GM12891 (cell line): ENCODE measurements around the gene ADAP1. TPM values are rescaled to one million over a fixed set of nuclear protein-coding genes. Genes with fewer than 3 reads are reported as not detected.
"Not testable (repeated sequence)": the region's sequence is repeated elsewhere in the genome, so short reads cannot be mapped to it uniquely, and the experiment has no call there.

ENCODE experiments used
- DNase-seq: peaks from one replicate; pipeline ENCODE4 v3.0.0; 2011; ENCODE audit warnings: low spot score; ENCODE audit not compliant: insufficient read length
- FAIRE-seq: peaks from 2 replicates; lab custom pipeline; 2011; peaks lifted over from hg19 to GRCh38; lab: Jason Lieb, UNC
- PAX5 ChIP-seq: IDR thresholded peaks from 2 replicates; pipeline ENCODE4 v1.6.1; 2011; ENCODE audit warnings: low read length, moderate library complexity, mild to moderate bottlenecking; ENCODE audit not compliant: insufficient read depth, severe bottlenecking
- POLR2A ChIP-seq: IDR thresholded peaks from 2 replicates; pipeline ENCODE4 v1.6.1; 2011; ENCODE audit warnings: low read depth, low read length, control low read depth
- POLR2AphosphoS5 ChIP-seq: IDR thresholded peaks from 2 replicates; pipeline ENCODE4 v1.6.1; 2011; ENCODE audit warnings: low read depth, low read length, control low read depth
- POU2F2 ChIP-seq: IDR thresholded peaks from 2 replicates; pipeline ENCODE4 v1.6.1; 2011; ENCODE audit warnings: low read depth, mild to moderate bottlenecking, control low read depth, low read length, moderate library complexity
- SPI1 ChIP-seq: IDR thresholded peaks from 2 replicates; pipeline ENCODE4 v1.6.1; 2011; ENCODE audit warnings: low read depth, low read length, control low read depth
- TAF1 ChIP-seq: IDR thresholded peaks from 2 replicates; pipeline ENCODE4 v1.6.1; 2011; ENCODE audit warnings: low read depth, low read length, control low read depth
- polyA plus RNA-seq: library from polyadenylated mRNA; unstranded; fragments of >200 nt; gene quantifications from one replicate; pipeline ENCODE4 v1.2.1, GENCODE V29; 2012; ENCODE audit warnings: low read depth, missing spikeins, inconsistent platforms; ENCODE audit not compliant: missing spikeins

The ADAP1 gene, protein sequence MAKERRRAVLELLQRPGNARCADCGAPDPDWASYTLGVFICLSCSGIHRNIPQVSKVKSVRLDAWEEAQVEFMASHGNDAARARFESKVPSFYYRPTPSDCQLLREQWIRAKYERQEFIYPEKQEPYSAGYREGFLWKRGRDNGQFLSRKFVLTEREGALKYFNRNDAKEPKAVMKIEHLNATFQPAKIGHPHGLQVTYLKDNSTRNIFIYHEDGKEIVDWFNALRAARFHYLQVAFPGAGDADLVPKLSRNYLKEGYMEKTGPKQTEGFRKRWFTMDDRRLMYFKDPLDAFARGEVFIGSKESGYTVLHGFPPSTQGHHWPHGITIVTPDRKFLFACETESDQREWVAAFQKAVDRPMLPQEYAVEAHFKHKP
- polyA plus RNA-seq, result 8.1 TPM

DNA sequence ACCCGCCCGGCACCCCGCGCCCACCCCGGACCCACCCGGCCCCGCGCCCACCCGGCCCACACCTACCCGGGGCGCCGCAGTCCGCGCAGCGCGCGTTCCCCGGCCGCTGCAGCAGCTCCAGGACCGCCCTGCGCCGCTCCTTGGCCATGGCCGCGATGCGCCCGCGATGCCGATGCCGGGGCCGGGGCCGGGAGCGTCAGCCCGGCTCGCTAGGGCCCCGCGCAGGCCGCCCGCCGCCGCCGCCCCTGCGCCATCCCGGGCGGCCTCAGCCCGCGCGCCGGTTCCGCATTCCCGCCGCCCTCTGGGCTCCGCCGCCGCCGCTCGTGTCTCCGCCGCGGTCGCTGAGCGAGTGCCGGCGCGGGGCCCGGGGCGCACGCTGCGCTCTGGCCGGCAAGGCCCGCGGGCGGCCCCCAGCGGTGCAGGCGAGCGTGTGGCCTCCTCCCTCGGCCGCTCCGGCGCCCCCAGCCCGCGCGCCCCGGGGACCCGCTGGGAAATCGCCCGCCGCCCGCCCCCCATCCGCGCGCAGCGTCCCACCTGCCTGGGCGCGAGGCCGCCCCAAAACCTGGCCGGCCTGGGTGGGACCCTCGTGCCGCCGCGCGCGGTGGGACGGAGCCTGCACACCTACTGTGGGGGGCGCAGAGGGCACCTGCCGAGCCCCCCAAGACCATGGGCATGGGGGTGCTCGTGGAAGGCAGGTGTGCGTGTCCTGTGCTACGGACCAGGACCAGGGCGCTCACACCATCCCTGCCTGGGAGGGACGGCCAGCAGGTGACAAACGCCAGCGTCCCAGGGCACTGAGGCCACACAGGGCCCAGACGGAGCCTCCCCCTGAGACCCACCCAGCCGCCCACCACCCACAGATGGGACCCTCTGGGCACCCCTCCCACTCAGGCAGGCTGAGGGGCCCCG is at the start of gene ADAP1:
TSS of gene ADAP1 (minus strand) at position 351 of the 909 bp plus-strand sequence. CDS start at position 148, 203 bp downstream.
- TF ChIP-seq PAX5 (no peak), POLR2AphosphoS5 (no peak), SPI1 (no peak), POLR2A (no peak), POU2F2 (no peak), TAF1 (no peak)
- peak; percentile 82 for FAIRE-seq

DNA sequence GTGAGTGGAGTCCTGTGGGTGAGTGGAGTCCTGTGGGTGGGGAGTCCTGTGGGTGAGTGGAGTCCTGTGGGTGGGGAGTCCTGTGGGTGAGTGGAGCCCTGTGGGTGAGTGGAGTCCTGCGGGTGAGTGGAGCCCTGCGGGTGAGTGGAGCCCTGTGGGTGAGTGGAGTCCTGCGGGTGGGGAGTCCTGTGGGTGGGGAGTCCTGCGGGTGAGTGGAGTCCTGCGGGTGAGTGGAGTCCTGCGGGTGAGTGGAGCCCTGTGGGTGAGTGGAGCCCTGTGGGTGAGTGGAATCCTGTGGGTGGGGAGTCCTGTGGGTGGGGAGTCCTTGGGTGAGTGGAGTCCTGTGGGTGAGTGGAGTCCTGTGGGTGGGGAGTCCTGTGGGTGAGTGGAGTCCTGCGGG is 48.0 kb upstream of the ADAP1 start:
- not testable (repeated sequence) for DNase-seq, FAIRE-seq

More for the DNA sequence above, at the start of gene ADAP1:
- peak; percentile 75 for DNase-seq

DNA sequence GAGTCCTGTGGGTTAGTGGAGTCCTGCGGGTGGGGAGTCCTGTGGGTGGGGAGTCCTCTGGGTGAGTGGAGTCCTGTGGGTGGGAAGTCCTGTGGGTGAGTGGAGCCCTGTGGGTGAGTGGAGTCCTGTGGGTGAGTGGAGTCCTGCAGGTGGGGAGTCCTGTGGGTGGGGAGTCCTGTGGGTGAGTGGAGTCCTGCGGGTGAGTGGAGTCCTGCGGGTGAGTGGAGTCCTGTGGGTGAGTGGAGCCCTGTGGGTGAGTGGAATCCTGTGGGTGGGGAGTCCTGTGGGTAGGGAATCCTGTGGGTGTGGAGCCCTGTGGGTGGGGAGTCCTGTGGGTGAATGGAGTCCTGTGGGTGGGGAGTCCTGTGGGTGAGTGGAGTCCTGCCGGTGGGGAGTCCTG is 47.5 kb upstream of the ADAP1 start:
- FAIRE-seq, result not testable (repeated sequence)

DNA sequence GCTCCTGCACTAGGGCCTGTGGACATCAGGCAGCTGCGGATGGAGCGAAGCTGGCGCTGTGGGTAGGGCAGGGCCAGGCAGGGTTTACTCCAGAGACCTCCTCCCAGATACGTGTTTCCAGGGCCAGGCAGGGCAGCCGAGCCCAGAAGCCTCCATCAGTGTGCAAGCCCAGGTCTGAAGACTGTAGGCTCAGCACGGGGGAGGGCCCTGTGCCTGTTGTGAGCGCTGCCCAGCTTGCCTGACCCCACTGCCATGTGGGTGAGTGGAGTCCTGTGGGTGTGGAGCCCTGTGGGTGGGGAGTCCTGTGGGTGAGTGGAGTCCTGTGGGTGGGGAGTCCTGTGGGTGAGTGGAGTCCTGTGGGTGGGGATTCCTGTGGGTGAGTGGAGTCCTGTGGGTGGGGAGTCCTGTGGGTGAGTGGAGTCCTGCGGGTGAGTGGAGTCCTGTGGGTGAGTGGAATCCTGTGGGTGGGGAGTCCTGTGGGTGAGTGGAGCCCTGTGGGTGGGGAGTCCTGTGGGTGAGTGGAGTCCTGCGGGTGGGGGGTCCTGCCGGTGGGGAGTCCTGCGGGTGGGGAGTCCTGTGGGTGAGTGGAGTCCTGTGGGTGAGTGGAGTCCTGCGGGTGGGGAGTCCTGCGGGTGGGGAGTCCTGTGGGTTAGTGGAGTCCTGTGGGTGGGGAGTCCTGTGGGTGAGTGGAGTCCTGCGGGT is 46.7 kb upstream of the ADAP1 start:
- not testable (repeated sequence) for FAIRE-seq, DNase-seq

More for the DNA sequence above, 47.5 kb upstream of the ADAP1 start:
- not testable (repeated sequence) for DNase-seq

DNA sequence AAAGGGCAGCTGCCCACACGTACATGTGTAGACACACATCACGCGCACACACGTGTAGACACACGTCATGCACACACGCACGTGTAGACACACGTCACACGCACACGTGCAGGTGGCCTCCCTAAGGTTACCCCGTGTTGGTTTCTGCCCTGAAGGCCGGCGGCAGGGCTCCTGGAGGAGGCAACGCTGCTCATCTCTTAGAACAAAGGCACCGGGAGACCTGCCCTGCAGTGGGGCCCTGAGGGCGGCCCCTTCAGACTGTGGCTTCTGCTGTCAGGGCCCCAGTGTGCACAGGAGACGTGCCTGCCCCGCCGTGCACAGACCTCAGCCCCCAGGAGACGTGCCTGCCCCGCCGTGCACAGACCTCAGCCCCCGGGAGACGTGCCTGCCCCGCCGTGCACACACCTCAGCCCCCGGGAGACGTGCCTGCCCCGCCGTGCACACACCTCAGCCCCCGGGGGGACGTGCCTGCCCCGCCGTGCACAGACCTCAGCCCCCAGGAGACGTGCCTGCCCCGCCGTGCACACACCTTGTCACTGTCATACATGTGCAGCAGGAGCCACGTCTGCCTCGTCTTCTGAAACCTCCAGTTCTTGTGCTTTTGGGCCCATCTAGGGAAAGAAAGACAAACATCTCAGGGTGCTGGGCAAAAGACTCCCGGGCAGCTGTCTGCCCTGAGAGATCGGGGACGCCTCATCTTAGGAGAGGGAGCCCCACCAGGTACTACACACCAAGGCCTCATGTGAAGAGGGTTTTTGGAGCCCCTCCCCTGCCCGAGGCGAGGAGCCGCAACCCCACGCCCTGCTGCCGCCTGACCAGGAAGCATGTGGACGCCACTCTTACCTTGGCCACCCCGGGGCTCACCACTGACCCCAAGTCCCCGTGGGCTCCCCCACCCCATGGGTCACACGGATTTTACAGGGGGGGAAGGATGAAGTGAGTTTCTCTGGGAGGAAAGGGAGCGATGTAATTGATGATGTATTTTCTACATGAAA is 45.8 kb upstream of the ADAP1 start:
- DNase-seq, result no peak
- TF ChIP-seq TAF1 (no peak), POLR2A (no peak)
- FAIRE-seq, result peak; percentile 84

DNA sequence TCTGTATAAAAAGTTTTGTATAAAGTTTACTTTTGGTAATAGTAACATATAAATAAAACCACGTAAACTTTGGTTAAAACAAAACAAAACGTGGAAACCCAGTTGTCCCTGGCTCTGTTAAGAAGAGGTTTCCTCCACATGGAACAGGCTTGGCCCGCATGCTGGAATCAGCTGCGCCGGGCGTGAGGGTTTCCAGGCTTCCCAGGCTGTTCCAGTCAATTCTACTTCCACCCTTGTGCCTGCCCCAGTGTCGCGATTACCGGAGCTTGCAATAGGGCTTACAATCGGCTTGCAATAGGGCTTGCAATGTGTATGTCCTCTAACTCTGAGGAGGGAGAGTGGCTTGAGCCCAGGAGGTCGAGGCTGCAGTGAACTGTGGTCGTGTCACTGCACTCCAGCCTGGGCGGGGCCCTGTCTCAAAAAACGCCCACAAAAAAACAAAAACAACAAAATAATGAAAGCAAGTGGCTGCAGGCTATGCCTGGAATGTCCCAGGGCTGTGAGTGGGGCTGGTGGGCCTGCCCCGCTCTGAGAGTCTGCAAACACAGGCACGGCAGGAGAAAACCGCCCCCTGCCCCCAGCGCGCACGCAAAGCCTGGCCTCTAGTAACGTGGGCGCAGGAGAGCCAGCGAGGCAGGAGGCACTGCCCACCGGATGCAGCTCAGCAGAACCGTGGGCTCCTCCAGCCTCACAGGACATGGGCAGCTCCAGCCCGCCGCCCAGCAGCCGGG is 44.8 kb upstream of the ADAP1 start:
- FAIRE-seq (no peak), DNase-seq (no peak)
- no peak for TF ChIP-seq POU2F2
- no peak for TF ChIP-seq POLR2A
- no peak for TF ChIP-seq POLR2AphosphoS5
- no peak for TF ChIP-seq SPI1

DNA sequence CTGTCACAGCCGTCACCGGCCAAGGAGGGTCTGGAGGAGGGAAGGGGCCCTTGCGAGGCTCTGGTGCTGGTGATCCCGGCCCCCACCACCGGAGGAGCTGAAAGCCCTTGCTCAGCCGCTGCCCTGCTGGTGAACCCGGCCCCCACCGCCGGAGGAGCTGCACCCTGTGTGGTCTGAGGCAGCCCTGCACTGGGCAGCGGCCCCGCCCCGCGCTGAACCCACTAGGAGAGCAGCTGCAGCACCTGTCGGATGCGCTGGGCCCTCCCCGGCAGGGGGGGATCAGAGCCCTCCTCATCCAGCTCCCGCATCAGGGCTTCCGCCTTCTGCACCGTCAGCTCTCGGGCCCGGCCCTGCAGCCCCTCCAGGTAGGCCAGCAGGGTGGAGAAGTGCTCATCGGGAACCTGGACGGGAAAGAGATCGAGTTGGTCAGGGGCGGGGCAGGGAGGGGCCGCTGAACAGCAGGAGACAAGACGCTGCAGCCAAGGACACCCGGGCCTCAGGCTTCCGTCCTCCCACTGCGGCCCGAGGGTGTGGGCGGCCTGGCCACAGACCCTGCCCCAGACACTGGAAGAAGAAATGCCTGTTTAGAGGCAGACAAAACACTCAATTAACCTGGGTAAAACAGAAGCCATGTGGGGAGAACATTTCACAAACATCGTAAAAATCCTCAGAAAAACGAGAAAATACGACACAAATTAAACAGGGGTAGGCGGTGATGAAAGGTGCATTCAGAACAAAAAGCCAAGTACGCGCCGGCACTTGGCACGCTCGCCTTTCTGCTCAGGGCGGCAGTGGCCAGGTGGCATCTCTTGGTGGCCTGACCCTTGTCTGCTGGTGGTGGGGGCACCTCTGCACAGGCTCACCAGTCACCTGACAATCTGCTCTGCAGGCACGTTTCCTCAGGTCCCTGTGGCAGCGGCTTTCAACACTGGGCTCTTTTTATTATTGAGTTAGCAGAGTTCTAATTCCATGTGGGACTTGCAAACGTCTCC is 43.2 kb upstream of the ADAP1 start:
- no peak for DNase-seq

DNA sequence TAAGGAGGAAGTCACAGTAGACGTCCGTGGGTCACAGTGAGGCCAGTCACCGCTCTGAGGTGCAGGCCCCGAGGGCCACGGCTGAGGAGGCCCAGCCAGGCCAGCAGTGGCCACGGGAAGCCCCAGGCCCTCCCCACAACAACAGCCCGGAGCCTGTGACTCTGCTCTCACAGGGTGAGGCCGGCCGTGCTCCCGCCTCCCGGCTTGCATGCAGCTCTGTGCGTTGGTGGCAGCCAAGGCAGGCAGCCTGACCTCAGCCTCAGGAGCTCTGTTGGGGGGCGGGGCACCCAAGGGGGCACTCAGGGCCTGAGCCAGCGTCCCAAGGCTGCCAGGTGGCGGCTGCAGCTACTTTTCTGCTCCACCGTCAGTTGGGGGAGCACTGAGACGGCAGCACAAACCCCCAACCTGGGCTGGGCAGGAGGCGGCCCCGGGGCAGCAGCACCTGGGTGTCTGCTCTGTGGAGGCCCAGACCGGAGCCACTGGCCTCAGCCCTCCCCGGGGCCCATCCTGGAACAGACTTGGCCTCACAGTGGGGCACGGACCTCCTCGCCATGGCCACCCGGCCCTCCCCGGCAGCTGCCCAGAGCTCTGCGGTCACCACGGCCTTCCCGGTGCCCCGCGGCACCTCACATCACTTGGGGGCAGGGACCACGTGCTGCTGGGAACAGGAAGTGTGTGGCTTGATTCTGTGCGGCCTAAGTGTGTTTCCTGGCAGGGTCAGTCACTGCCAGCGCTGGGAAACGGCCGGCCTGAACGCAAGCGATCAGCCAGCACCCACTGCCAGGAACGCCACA is 41.8 kb upstream of the ADAP1 start:
- no peak for DNase-seq
- no peak for TF ChIP-seq POLR2A
- no peak for TF ChIP-seq SPI1
- no peak for TF ChIP-seq POU2F2
- TF ChIP-seq PAX5, result no peak
- no peak for TF ChIP-seq TAF1
- FAIRE-seq, result no peak

More for the DNA sequence above, 43.2 kb upstream of the ADAP1 start:
- TF ChIP-seq SPI1 (no peak), PAX5 (no peak), POLR2A (no peak), POLR2AphosphoS5 (no peak)
- FAIRE-seq, result no peak
